Stimulated activated CD8-positive, alpha-beta memory T cell treated with anti-CD3 and anti-CD28 coated beads, Interleukin-12 subunit alpha, Interleukin-12 subunit beta, amount 100 ng/mL, for 24 hours (primary cell): ENCODE results near the gene WDR59.
"Not testable (repeated sequence)": the region's sequence is repeated elsewhere in the genome, so short reads cannot be mapped to it uniquely, and the experiment has no call there.

Source experiments
- DNase-seq: peaks from one replicate; pipeline ENCODE4 v3.0.0-alpha.2; 2020; ENCODE audit errors: extremely low read depth

Gene WDR59, protein sequence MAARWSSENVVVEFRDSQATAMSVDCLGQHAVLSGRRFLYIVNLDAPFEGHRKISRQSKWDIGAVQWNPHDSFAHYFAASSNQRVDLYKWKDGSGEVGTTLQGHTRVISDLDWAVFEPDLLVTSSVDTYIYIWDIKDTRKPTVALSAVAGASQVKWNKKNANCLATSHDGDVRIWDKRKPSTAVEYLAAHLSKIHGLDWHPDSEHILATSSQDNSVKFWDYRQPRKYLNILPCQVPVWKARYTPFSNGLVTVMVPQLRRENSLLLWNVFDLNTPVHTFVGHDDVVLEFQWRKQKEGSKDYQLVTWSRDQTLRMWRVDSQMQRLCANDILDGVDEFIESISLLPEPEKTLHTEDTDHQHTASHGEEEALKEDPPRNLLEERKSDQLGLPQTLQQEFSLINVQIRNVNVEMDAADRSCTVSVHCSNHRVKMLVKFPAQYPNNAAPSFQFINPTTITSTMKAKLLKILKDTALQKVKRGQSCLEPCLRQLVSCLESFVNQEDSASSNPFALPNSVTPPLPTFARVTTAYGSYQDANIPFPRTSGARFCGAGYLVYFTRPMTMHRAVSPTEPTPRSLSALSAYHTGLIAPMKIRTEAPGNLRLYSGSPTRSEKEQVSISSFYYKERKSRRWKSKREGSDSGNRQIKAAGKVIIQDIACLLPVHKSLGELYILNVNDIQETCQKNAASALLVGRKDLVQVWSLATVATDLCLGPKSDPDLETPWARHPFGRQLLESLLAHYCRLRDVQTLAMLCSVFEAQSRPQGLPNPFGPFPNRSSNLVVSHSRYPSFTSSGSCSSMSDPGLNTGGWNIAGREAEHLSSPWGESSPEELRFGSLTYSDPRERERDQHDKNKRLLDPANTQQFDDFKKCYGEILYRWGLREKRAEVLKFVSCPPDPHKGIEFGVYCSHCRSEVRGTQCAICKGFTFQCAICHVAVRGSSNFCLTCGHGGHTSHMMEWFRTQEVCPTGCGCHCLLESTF

GRCh38 chr16:74984529-74985296 is at the start of gene WDR59:
WDR59 (minus strand) TSS chr16:74985123; CDS start chr16:74985017, 106 bp downstream.
- peak; percentile 95 for DNase-seq

DNA sequence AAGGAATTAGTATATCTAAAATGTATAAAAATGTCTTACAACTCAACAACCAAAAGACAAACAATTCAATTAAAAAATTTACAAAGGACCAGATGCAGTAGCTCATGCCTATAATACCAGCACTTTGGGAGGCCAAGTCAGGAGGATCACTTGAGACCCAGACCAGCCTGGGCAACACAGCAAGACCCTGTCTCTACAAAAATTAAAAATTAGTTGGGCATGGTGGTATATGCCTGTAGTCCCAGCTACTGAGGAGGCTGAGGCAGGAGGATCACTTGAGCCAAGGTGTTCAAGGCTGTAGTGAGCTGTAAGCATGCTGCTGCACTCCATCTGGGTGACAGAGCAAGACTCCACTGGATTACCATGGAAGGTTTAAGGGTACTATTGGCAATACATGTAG is 47.7 kb upstream of the WDR59 start:
- DNase-seq, result no peak

- DNase-seq, result no peak
These were observed 44.9 kb upstream of the WDR59 start for GRCh38 chr16:75029854-75030253.

- no peak for DNase-seq
These were observed 43.7 kb upstream of the WDR59 start for GRCh38 chr16:75028544-75029135.

DNA sequence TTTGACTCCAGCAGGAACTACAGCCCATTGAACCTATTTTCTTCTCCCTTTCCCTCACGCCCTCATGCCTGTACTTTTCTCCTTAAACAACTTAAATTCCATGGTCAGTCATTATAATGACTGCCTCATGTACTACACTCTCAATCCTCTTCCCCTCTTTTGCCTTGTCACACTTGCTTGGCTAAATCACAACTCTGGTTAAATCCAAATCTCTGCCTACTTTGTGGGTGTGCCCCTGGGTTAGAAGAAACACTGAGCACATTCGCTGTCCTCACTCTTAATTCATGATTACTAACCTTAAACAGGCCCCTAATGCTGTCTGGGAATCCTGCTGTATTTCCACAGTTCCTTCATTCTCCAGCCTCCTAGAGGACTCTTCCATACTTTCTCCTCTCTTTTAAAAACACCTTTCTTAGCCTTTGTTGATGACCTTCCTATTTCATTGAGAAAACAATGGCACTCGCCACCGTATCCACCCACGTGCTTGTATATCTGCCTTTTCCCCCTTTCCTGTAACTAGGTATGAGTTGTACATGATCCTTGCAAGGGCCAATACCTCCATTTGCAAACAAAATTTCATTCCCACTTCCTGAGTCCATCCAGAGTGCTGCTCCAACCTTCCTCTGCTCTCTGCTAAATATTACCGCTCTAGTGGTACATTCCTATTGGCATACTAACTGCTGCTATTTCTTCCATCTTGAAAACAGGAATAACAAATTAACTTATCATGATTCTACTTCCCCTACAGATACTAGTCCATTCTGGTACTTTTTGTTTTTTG is 42.8 kb upstream of the WDR59 start:
- no peak for DNase-seq

- no peak for DNase-seq
These were observed 42.0 kb upstream of the WDR59 start for GRCh38 chr16:75026892-75027391.

DNA sequence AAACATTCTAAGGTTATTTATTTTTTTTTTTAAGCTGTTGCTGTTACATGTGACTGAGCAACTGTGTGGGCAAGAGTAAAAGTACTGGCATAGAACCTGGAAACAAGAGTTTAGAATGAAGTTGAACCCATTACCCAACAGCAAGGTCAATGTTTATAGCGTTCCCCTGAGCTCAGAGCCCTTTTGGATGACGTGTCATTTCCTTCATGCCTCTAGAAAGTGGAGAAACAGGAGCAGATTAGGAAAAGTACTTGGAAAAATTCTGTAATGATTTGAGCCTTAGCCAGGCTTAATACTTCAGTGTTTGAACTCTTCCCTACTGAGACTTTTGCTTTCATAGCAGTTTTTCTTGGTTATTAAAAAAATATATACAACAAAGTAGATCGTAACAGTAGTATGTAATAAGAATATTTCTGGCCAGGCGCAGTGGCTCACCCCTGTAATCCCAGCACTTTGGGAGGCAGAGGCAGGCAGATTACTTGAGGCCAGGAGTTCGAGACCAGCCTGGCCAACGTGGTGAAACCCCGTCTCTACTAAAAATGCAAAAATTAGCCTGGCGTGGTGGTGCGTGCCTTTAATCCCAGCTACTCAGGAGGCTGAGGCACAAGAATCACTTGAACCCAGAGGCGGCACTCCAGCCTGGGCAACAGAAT is 41.4 kb upstream of the WDR59 start:
- not testable (repeated sequence) for DNase-seq

DNA sequence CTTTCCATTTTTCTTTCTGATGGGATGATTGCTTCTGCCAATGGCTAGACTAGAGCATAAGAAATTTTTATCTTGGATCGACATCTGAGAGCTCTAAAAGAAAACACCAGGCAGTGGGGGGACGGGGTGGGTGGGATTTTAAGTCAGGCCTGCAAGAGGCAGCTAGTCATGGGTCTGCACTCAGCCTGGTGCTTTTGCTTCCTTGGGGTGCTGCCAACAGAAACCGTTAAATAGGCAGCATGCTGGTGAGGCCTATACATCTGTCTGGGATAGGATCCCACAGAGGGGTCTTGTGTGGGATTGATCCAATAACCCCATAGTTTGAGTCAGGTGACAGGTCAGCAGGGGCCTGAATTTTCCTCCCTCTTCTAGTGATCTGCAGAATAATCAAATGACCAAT is 40.8 kb upstream of the WDR59 start:
- no peak for DNase-seq

DNA sequence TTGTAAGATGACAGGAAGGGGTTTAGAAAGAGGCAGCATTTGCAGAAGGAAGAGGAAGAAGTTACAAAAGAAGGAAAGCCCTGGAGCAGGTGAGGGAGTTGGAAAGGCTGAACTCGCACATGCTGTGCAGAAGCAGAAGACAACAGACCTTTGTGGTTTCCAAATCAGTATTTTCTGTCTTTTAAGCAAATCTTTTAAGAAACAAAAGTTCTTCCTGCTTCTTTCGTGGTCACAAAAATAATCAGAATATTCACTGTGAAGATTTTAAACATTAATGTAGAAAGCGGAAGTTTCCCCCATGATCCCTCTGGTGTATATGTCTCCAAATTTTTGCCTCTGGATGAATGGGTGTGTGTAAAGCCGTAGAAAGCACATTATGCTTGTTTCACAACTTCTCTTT is 39.7 kb upstream of the WDR59 start:
- DNase-seq, result no peak

GRCh38 chr16:75024182-75024581 is 39.3 kb upstream of the WDR59 start:
- DNase-seq, result no peak

DNA sequence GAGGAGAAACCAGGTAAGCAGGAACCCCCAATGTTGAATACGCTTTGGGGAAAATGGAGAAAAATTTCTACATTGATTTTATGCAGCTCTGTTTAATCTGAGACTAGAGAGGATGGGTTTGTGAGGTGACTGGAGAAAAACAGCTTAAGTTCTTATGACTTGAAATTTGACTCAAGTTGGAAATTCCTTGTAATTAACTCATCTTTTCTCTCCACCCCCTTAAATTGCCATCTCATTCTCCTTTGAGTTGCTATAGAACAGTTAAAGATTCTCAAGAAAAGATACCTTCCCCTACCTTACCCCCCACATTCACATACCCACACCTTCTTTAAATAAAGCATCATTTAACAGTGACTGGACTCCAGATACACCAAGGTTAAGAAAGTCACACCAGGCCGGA is 38.1 kb upstream of the WDR59 start:
- DNase-seq, result no peak

DNA sequence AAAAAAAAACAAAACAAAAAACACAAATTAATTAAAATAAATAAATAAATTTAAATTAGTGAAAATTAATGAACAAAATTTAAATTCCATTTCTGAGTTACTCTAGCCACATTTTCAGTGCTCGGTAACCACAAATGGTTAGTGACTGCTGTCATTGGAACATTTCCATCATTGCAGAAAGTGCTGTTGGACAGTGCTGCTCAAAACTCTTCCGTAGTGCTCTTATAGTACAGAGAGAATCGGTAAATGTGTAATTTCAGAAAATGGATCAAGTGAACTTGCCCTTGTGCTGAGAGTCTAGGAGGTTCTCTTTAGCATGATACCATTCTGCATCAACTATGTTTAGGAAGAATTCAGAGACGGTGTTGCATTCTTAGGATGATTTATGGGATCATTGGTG is 37.6 kb upstream of the WDR59 start:
- DNase-seq, result no peak

GRCh38 chr16:75021410-75021809 is 36.5 kb upstream of the WDR59 start:
- DNase-seq, result no peak

GRCh38 chr16:75019586-75019985 is 34.7 kb upstream of the WDR59 start:
- DNase-seq, result no peak

GRCh38 chr16:75019007-75019406 is 34.1 kb upstream of the WDR59 start:
- no peak for DNase-seq

- no peak for DNase-seq
These were observed 33.0 kb upstream of the WDR59 start for GRCh38 chr16:75017670-75018525.

DNA sequence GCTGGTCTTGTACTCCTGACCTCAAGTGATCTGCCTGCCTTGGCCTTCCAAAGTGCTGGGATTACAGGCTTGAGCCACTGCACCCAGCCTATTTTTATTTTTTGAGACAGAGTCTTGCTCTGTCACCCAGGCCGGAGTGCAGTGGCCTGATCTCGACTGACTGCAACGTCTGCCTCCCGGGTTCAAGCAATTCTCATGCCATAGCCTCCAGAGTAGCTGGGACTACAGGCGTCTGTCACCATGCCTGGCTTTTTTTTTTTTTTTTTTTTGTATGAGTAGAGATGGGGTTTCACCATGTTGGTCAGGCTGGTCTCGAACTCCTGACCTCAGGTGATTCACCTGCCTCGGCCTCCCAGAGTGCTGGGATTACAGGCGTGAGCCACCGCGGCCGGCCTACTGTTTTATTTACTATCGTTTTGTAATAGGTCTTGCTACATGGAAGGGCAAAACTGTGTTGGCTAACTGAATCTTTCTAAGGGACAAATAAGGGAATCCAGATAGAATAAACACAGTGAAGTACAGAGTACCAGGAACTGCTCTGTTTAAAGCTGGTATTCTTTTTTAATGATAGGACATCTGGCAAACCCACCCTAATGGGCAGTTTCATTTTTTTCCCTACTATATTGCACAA is 31.6 kb upstream of the WDR59 start:
- not testable (repeated sequence) for DNase-seq

GRCh38 chr16:75014318-75014717 is 29.4 kb upstream of the WDR59 start:
- DNase-seq, result no peak

GRCh38 chr16:75013123-75013522 is 28.2 kb upstream of the WDR59 start:
- DNase-seq, result not testable (repeated sequence)
